Renal cortical epithelial cell (primary cell): ENCODE measurements around the gene REXO4. TPM values are rescaled to one million over a fixed set of nuclear protein-coding genes. Genes with fewer than 3 reads are reported as not detected.
"Not testable (repeated sequence)": the region's sequence is repeated elsewhere in the genome, so short reads cannot be mapped to it uniquely, and the experiment has no call there.

ENCODE experiments used
- DNase-seq: peaks from one replicate; pipeline ENCODE4 v3.0.0-alpha.2; 2011; ENCODE audit warnings: low read depth
- total RNA-seq: library from RNA; depleted of rRNA; stranded (reverse); fragments of >200 nt; gene quantifications from 2 replicates; pipeline ENCODE4 v1.2.3, GENCODE V29; 2014

The REXO4 gene
- total RNA-seq, 1 donor from 2014 or later = 25.3 TPM

DNA sequence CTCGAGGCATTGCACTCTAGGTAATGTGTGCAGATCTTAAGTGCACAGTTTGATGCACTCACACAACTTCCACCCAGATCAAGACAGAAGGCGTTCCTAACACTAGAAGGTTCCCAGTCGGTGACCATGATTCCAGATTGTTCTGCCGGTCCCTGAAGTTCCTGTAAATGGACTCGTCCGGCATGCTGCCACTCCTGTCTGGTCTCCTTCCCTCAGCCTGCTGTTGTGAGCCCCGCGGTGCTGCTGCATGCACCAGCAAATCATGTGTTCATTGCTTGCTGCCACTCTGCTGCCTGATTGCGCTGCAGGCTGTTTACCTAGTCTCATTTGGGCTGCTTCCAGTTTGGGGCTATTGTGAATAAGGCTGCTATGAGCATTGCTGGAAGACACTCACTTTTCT lies 30.1 kb downstream of the REXO4 start:
- DNase-seq = peak; percentile 43

DNA sequence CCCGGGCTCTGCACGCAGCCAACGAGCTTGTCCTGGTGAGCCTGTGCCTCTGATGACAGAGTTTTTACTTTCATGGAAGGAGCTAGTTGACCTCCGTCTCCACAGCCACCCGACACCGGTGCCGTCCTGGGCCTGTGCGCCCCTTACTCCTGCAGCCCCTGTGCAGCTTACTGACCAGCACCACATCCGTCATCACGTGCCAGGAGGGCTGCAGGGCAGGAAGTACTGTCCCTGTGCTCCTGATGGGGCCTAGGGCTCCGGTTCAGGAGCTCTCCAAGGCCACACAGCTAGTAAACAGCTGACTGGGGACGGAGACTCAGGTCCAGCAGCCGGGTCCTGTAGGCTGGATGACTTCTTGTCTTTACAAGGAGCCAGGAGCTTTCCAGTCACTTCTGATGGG lies 31.5 kb downstream of the REXO4 start:
- no peak for DNase-seq

DNA sequence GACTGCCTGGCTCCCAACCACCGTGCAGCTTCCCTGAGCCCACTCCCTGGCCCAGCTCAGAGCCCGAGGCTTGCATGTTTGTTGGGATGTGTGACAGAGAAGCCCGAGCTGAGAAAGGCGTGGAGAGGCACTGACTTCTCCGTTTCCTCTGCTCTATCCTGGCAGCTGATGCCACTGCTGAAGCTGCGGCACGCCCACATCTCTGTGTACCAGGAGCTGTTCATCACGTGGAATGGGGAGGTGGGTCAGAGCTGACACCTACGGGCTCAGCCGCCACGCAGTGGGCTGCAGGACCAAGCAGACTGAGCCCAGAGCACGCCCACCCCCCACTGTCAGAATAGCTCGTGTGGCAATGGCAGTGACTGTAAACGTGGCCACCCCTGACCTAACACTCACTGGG lies 32.4 kb downstream of the REXO4 start:
- DNase-seq = no peak

DNA sequence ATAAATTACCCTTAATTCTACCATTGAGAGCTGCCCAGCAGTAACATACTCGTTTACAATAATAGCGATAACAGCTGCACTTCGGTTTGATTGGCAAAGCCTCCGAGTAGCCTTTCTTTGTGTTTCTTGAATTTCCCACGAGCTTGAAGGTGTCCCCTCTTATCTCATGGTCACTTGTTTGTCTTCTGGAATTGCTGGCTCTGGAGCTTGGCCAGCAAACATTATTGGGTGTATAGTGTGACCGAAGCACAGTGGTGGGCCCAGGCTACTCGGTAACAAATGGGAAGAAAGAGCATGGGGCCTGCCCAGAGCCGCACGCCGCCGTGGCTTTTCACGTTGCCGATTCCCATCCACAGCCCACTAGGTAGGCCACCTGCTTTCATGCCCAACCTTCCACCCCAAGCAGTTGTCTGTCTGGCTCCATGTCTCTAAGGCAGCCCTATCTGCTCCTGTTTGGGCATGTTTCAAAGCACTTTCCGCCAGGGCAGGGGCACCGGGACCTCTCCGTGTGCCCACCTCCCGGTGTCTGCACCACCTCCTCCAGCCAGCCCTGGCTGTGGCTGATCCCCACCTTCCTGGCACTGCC lies 33.0 kb downstream of the REXO4 start:
- DNase-seq = no peak

DNA sequence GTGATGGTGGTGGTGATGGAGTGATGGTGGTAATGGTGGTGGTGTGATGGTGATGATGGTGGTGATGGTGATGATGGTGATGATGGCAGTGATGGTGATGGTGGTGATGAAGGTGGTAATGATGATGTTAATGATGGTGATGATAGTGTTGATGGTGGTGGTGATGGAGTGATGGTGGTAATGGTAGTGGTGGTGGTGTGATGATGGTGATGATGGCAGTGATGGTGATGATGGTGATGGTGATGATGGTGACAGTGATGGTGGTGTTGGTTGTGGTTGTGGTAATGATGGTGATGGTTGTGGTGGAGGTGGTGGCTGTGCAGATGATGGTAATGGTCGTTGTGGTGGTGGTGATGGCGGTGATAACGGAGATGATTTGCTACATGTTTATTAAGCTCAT lies 34.4 kb downstream of the REXO4 start:
- DNase-seq = no peak

DNA sequence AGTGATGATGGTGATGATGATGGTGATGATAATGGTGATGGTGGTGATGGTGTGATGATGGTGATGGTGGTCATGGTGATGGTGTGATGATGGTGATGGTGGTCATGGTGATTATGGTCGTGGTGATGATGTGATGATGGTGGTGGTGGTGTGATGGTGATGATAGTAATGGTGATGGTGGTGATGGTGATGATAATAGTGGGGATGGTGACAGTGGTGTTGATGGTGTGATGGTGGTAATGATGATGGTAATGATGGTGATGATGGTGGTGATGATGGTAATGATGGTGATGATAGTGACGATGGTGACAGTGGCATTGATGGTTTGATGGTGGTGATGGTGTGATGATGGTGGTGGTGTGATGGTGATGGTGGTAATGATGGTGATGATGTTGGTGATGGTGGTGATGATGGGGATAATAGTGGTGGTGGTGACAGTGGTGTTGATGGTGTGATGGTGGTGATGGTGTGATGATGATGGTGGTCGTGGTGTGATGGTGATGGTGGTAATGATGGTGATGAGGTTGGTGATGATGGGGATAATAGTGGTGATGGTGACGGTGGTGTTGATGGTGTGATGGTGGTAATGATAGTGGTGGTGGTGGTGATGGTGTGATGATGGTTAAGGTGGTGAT lies 35.2 kb downstream of the REXO4 start:
- no peak for DNase-seq

DNA sequence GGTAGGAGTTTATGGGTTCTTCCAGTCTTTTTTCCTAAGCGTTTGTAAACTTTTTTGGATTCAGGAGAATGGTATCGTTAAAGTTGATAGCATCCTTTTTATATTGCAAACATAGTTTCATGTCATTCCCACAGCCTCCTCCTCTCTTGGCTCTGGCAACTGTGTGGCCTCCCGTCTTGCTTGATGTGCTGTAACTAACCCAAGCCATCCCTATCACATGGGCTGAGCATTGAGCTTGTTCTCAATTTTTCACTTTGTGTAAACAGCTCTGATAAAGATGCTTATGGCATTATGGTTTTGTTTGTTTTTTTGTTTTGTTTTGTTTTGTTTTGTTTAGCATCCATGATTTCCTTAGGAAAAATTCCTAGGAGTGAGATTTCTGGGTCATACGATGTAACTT lies 37.1 kb downstream of the REXO4 start:
- no peak for DNase-seq

DNA sequence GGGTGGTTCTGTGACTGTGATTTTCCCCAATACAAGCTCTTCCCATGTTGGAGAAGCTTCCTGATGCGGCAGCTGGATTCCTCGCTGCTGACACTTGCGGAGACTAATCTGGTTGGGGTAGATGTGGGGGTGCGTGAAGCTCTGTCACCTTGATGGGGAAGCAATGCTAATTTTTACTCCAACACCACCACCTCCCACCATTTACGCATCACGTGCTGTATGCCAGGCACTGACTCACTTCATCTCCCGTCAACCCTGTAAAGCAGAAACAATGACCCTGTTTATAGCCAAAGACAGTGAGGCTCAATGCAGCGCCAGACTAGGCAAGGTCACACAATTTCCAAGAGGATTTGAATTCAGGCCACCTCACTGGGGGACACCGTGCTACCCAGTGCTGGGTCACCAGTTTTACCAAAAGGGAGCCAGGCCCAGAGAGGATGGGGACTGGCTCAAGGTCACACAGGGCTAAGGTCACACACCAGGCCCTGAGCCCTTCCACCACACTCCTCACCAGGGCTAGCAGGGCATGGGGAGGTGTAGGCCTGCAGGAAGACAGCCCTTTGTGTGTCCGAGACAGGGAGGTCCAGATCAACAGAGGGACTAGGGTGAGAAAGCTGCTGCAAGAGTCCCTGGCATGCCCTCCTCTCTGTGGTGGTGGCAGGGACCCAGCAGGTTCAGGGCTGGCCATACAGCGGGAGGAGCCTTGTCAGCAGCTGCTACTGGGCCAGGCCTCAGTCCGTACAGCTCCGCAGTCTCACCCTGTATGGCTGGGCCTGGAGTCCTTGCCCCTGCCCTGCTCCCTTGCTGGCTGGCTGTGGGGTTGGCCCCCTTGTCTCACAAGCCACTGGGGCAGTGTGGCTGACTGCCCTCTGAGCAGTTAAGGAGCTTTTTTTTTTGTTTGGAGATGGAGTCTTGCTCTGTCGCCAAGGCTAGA lies 38.4 kb downstream of the REXO4 start:
- DNase-seq = no peak

DNA sequence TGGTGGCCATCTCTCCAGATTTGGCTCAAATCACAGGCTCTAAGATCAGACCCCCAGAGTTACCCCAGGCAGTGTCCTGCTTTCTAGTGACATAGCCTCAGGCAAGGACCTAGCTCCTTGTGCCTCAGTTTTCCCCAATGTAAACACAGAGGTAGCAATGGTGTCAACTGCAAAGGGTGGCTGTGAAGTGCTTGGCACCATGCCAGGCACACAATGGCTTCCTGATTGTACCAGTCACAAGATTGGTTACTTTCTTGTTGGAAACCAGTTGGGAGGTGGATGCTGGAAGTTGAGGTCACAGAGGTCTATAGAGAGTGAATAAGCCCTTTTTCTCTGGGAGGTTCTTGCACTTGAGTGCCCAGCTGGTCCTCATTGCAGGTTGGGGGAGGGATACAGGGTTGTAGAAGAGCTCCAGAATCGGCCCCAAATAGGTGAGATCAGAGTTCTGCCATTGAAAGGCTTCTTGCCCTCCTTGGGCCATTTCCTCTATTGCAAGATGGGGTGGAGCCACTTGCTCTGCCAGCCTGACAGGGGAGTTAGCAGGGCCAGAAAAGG lies 39.3 kb downstream of the REXO4 start:
- no peak for DNase-seq

DNA sequence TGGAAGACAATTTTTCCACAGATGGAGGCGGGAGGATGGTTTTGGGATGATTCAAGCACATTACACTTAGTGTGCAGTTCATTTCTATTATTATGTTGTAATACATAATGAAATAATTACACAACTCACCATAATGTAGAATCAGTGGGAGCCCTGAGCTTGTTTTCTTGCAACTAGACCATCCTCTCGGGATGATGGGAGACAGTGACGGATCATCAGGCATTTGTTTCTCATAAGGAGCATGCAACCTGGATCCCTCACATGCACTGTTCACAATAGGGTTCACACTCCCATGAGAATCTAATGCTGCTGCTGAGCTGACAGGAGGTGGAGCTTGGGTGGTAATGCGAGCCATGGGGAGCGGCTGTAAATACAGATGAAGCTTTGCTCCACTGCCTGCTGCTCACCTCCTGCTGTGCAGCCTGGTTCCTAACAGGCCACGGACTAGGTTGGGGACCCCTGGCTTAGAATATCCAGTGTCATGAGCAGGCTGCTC lies 40.0 kb downstream of the REXO4 start:
- DNase-seq = no peak

DNA sequence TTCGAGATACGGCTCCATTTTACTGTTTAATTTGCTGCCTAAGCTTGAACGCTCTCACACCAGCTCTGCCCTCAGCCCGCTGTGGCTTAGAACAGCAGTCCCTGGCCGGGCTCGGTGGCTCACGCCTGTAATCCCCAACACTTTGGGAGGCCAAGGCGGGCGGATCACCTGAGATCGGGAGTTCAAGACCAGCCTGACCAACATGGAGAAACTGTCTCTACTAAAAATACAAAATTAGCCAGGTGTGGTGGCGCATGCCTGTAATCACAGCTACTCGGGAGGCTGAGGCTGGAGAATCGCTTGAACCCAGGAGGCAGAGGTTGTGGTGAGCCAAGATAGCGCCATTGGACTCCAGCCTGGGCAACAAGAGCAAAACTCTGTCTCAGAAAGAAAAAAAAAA lies 40.5 kb downstream of the REXO4 start:
- not testable (repeated sequence) for DNase-seq

DNA sequence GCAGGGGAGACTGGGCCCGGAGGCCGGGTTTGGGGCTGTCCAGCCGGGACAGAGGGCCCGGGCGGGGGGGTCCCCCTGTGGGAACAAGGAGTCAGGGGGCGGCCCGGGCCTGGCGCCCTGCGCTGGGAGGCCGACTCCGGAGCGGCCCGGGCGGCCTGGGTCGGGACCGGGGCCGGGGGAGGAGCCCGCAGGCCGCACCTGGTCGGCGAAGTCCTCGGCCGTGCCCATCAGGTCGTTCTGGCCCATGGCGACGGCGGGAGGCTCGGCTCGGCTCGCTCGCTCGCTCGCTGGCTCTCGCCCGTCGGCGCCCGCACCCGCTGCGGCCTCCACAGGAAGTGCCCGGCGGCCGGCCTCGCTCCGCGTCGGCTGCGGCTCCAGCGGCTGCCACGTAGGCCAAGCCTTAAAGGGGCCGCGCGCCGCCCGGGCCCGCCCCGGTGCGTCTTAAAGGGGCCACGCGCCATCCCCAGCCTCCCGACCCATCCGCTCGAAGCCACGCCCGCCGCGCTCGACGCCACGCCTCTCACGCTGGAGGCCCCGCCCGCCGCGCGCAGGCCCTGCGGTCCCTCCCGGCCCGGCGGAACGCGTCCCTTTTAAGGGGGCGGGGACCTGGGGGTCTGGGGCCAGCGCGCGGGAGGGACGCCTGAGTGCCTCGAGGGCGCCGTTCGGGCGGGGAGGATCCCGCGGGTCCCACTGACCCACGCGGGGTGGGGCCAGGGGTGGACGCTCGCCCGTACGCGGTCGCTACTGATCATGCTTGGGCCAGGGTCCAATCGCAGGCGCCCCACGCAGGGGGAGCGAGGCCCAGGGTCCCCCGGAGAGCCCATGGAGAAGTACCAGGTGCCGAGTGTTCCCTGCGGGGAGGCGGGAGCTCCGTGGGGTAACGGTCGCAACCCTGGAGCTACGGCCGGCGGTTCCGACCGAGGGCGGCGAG lies 41.8 kb downstream of the REXO4 start, which contains the start of the genes STKLD1 and SURF4:
Gene STKLD1 (plus strand): TSS at position 643 of the 931 bp plus-strand sequence. CDS start 108 bp downstream, at position 751.
Gene SURF4 (minus strand): TSS at position 337 of the 931 bp plus-strand sequence. CDS start 91 bp downstream, at position 246.
- DNase-seq = peak; percentile 80

DNA sequence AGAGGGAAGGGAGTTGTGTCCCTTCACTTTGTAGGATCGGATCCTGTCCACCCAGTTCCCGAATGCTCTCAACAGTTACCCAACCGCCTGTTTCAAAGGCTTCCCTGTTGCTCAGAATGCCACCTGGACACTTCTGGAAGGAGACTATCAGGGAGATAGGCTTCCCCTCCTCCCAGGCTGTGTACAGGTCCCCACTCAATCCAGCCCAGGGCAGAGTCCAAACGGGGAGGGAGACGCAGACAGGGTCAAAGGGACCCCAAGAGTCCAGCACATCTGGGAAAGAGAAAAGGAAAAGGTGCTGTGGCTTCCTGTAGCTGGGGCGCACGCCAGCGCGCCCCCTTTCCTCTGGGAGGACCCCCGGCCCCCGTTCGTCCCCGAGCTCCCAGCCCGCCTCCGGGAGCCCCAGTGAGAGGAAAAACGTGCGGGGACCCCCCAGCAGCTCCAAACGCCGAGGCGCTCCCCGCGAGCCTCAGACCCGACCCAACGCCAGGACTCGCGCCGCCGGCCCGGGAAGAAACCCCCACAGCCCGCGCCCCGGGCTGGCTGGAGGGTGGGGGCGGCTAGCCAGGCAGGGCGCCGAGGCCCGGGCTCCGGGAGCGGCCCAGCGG lies 42.6 kb downstream of the REXO4 start:
- peak; percentile 39 for DNase-seq

DNA sequence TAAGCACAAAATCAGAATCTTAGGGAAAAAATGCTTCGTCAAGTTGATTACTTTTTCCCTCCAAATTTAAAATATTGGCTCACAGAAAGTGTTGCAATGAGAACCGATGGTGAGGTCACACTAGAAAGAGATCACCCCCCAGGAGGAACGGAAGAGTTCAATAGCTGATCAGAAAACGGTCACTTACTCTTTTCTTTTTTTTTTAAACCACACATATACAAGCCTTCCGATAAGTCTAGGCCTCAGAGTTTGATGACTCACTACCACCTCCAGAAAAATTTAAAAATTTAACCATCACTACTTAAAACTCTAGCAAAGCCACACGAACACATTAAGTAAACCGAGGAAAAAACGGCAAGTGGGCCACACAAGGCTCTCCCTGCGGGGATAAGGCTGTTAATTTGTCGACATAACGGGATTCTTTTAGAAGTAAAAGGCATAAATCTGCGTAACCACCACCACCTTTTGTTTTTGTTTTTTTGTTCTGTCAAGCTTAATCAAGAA lies 43.1 kb downstream of the REXO4 start:
- DNase-seq = peak; percentile 77

DNA sequence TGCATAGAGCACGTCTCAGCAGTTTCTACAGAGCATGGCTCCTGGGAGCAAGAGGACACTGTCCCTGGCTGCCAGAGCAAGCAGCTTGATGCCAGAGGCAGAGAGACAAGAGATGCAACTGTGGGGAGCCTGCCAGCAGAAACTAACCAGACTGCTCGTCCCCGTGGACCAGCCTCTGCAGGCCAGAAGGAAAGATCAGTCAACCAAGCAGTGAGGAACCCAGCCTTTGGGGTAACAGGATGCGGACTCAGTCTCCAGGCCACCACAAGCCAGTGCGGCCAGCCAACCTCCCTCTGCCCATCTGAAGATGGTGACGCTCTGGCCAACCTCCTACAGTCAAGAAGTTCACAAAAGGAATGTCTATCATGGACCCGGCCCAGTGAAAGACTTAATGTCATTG lies 45.7 kb downstream of the REXO4 start:
- no peak for DNase-seq

DNA sequence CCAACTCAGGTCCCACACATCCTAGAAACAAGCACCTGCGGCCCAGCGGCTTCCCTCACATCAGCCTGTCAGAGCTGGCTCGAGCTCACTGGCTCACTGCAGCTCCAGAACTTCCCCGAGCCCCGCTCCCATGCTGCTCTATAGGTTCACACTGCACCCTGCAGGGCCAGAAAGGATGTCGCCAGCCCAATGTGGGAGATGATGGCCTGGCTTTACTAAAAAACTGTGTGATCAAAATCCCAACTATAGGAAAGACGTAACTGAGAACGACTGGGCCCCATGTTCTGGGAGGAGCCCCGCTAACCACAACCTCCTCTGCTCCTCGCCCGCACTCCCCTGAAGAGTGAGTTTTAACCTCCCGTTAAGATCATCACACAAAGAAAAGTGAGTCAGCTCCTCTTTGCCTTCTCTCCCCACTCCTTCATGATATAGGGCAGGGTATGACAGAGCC lies 46.5 kb downstream of the REXO4 start:
- DNase-seq = no peak

DNA sequence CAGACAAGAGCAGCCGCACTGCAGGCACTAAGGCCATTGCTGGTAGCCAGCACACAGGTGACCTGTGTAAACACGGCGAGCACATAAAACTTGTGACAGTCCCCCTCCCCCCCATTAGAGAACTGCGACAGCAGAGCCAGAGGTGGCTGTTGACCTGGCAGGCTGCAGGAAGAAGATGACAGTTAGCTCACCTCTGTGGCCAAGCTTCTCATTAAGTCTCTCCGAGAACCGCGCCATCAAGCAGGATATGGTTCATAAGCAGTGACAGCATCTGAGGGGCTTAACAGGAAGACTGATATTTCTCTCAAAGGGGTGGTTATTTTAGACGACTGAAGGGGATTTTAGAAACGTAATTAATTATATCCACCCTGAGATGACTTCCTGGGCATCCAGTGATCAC lies 47.1 kb downstream of the REXO4 start:
- no peak for DNase-seq

DNA sequence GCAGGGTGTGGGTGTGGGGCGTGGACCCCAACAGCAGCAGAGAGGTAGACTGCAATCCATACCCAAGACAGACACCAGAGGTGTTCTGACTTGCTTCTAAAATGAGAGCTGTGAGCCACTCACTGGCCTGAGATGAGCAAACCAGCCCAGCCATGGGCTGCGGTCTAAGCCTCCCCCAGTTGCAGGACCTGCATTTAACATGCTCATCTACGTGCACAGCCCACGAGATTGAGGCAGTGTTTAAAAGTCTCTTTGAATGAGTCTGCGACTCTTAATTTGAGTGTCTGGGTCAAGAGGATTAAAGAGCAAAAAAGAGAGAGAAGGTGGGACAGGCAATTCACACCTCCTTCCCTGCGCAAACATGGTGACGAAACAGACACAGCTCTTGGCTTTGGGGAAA lies 47.9 kb downstream of the REXO4 start:
- no peak for DNase-seq

DNA sequence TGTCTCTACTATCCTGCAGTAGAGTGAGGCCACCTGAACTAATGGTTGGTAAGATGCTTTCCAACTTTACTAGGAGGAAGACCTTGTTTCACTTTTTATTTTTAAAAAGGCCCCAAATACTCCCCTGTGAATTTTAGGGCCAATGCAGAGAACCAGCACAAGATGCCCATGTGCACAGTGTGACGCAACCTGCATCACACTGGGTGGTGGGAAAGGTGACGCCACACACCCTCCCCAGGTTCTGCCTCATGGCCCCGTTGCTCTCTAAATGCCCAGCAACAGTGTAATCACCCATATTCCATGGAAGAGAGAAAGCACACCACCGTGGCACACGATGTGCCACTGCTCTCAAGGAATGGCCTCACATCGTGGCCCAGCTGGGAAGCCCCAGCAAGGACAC lies 48.4 kb downstream of the REXO4 start:
- no peak for DNase-seq

DNA sequence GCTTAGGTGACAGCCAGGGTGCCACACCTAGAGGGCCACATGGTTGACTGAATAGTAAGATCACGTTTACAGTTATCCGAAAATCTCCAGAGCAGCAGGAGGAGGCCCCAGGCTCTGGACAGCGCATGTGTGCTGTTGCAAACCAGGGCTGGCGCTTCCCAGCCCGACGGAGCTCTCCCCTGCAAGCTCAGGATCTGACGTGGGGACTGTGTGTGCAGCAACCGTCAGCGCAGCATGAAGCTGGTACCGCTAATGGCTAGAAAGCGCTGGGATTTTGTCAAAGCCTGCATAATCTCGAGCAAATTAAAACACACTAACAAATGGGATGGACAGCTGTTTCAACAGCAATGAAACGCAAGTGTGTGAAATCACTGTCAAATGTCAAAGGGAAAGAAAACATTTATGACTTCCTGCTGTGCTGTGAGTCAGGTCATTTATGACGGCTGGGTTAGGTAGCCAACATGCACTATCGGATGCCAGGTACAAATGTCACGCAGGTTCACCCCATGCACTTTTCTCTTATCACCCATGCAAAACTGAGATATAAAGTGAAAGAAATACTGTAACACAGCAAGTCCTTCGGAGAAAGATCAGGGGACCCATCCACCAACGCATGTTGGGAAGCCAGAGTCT lies 49.4 kb downstream of the REXO4 start:
- DNase-seq = peak; percentile 51
